Measurements from ENCODE around the gene AR.

DNA sequence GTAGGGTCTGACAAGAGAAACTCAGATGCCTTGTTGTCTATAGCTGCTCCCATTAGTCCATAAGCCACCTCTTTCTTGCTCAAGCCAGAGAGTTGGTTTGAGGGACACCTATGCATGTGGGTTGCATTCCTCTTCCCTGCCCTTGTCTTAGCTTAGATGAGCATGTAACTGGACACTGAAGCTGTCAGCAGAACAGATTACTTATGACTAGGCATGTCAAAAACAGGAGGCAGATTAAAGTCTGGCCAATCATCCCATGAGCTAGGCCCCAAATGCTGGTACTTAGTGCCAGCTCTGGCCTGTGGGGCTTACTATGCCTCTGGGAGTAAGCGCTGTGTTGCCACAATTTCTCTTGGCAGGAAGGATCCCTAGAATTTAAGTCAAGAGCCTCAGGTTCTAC is 215.2 kb downstream of the AR start:
- TF ChIP-seq NR2F6 (IDR thresholded peaks at IDR 0.05) = no peak
- TF ChIP-seq NR2F6 (CRISPR knock-in tag; IDR thresholded peaks at IDR 0.05) = no peak
- TF ChIP-seq, protein P1, sequence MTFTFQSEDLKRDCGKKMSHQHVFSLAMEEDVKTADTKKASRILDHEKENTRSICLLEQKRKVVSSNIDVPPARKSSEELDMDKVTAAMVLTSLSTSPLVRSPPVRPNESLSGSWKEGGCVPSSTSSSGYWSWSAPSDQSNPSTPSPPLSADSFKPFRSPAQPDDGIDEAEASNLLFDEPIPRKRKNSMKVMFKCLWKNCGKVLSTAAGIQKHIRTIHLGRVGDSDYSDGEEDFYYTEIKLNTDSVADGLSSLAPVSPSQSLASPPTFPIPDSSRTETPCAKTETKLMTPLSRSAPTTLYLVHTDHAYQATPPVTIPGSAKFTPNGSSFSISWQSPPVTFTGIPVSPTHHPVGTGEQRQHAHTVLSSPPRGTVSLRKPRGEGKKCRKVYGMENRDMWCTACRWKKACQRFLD (CRISPR knock-in tag; IDR thresholded peaks at IDR 0.05; ENCODE audit: borderline replicate concordance) = no peak
- TF ChIP-seq, protein P2, sequence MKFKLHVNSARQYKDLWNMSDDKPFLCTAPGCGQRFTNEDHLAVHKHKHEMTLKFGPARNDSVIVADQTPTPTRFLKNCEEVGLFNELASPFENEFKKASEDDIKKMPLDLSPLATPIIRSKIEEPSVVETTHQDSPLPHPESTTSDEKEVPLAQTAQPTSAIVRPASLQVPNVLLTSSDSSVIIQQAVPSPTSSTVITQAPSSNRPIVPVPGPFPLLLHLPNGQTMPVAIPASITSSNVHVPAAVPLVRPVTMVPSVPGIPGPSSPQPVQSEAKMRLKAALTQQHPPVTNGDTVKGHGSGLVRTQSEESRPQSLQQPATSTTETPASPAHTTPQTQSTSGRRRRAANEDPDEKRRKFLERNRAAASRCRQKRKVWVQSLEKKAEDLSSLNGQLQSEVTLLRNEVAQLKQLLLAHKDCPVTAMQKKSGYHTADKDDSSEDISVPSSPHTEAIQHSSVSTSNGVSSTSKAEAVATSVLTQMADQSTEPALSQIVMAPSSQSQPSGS (CRISPR knock-in tag; IDR thresholded peaks at IDR 0.05) = no peak
- TF ChIP-seq SOX13 (IDR thresholded peaks at IDR 0.05) = no peak
- TF ChIP-seq SOX13 (CRISPR knock-in tag; conservative IDR thresholded peaks at IDR 0.05 in 1 of 2, IDR thresholded peaks at IDR 0.05 in 1 of 2) = no peak
- TF ChIP-seq ATF1 (CRISPR knock-in tag; IDR thresholded peaks at IDR 0.05) = no peak
- TF ChIP-seq ETV6 (CRISPR knock-in tag; conservative IDR thresholded peaks at IDR 0.05) = no peak
- no peak for TF ChIP-seq FOXA1 (IDR thresholded peaks at IDR 0.05)
- no peak for TF ChIP-seq FOXA1 (CRISPR knock-in tag; IDR thresholded peaks at IDR 0.05)
- TF ChIP-seq ELF4 (CRISPR knock-in tag; IDR thresholded peaks at IDR 0.05; ENCODE audit: borderline replicate concordance) = no peak
- TF ChIP-seq SALL2 (CRISPR knock-in tag; IDR thresholded peaks at IDR 0.05) = no peak
- TF ChIP-seq ATF7-NPFF (CRISPR knock-in tag; IDR thresholded peaks at IDR 0.05; ENCODE audit: low read depth) = no peak
- TF ChIP-seq SRF (IDR thresholded peaks at IDR 0.05; ENCODE audit: low read depth, low read length) = no peak
- TF ChIP-seq, protein P3, sequence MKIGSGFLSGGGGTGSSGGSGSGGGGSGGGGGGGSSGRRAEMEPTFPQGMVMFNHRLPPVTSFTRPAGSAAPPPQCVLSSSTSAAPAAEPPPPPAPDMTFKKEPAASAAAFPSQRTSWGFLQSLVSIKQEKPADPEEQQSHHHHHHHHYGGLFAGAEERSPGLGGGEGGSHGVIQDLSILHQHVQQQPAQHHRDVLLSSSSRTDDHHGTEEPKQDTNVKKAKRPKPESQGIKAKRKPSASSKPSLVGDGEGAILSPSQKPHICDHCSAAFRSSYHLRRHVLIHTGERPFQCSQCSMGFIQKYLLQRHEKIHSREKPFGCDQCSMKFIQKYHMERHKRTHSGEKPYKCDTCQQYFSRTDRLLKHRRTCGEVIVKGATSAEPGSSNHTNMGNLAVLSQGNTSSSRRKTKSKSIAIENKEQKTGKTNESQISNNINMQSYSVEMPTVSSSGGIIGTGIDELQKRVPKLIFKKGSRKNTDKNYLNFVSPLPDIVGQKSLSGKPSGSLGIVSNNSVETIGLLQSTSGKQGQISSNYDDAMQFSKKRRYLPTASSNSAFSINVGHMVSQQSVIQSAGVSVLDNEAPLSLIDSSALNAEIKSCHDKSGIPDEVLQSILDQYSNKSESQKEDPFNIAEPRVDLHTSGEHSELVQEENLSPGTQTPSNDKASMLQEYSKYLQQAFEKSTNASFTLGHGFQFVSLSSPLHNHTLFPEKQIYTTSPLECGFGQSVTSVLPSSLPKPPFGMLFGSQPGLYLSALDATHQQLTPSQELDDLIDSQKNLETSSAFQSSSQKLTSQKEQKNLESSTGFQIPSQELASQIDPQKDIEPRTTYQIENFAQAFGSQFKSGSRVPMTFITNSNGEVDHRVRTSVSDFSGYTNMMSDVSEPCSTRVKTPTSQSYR (CRISPR knock-in tag; IDR thresholded peaks at IDR 0.05; ENCODE audit: borderline replicate concordance) = no peak
- no peak for TF ChIP-seq TAF1 (CRISPR knock-in tag; IDR thresholded peaks at IDR 0.05)
